Measurements from ENCODE around the gene GPR162. TPM values are rescaled to one million over a fixed set of nuclear protein-coding genes. Genes with fewer than 3 reads are reported as not detected.

The GPR162 gene
- total RNA-seq, 1 donor from 2014 or later: 1.2 TPM

GRCh38 chr12:6850796-6851152, 29.2 kb downstream of the GPR162 start:
- peak overlapping the region; percentile 97 for H3K4me3 ChIP-seq (ENCODE audit: low read depth, low read length)
- no peak for DNase-seq (ENCODE audit: low read depth)
- TF ChIP-seq CTCF (conservative IDR thresholded peaks at IDR 0.05; ENCODE audit: low read depth, low read length): no peak

- no peak for TF ChIP-seq CTCF (conservative IDR thresholded peaks at IDR 0.05; ENCODE audit: low read depth, low read length)
- DNase-seq (ENCODE audit: low read depth): peak; percentile 94
- H3K4me3 ChIP-seq (ENCODE audit: low read depth, low read length): peak within 1 kb of the TSS; percentile 97
These were observed 29.7 kb downstream of the GPR162 start, which contains the start of gene CDCA3 for GRCh38 chr12:6851153-6851920. Gene CDCA3, minus strand, starts transcription at chr12:6851286. Its CDS starts 334 bp downstream, at chr12:6850952.

- no peak for TF ChIP-seq CTCF (conservative IDR thresholded peaks at IDR 0.05; ENCODE audit: low read depth, low read length)
- peak within 1 kb of the TSS; percentile 97 for H3K4me3 ChIP-seq (ENCODE audit: low read depth, low read length)
- peak; percentile 93 for DNase-seq (ENCODE audit: low read depth)
These were observed 30.5 kb downstream of the GPR162 start, which contains the start of gene USP5 for GRCh38 chr12:6851921-6852650. Gene USP5, plus strand, starts transcription at chr12:6852150. Its CDS starts 30 bp downstream, at chr12:6852180.

- no peak for DNase-seq (ENCODE audit: low read depth)
- H3K4me3 ChIP-seq (ENCODE audit: low read depth, low read length): peak overlapping the region; percentile 97
- no peak for TF ChIP-seq CTCF (conservative IDR thresholded peaks at IDR 0.05; ENCODE audit: low read depth, low read length)
These were observed 31.2 kb downstream of the GPR162 start for GRCh38 chr12:6852651-6853354.

GRCh38 chr12:6853626-6854025, 32.0 kb downstream of the GPR162 start:
- no peak for DNase-seq (ENCODE audit: low read depth)
- peak overlapping the region; percentile 97 for H3K4me3 ChIP-seq (ENCODE audit: low read depth, low read length)
- TF ChIP-seq CTCF (conservative IDR thresholded peaks at IDR 0.05; ENCODE audit: low read depth, low read length): no peak

GRCh38 chr12:6854036-6854435, 32.4 kb downstream of the GPR162 start:
- TF ChIP-seq CTCF (conservative IDR thresholded peaks at IDR 0.05; ENCODE audit: low read depth, low read length): no peak
- H3K4me3 ChIP-seq (ENCODE audit: low read depth, low read length): no peak overlapping the region
- no peak for DNase-seq (ENCODE audit: low read depth)
